ENCODE data around the gene FGF4. TPM values are rescaled to one million over a fixed set of nuclear protein-coding genes. Genes with fewer than 3 reads are reported as not detected.

FGF4 gene
- total RNA-seq, 1 experiment from 2014 or later: 5.9 TPM

- TF ChIP-seq CDX4 (CRISPR knock-in tag; IDR thresholded peaks at IDR 0.05; ENCODE audit: borderline replicate concordance) (no peak), NR1H2 (CRISPR knock-in tag; IDR thresholded peaks at IDR 0.05) (no peak), GABPB1 (CRISPR knock-in tag; IDR thresholded peaks at IDR 0.05) (no peak), TEAD1 (CRISPR knock-in tag; IDR thresholded peaks at IDR 0.05) (no peak), HMGA2 (CRISPR knock-in tag; IDR thresholded peaks at IDR 0.05) (no peak), CBFB (CRISPR knock-in tag; IDR thresholded peaks at IDR 0.05; ENCODE audit: low read depth) (no peak), ZNF512 (CRISPR knock-in tag; IDR thresholded peaks at IDR 0.05; ENCODE audit: borderline replicate concordance) (no peak), SMAD3 (CRISPR knock-in tag; IDR thresholded peaks at IDR 0.05; ENCODE audit: borderline replicate concordance) (no peak), SOX15 (CRISPR knock-in tag; IDR thresholded peaks at IDR 0.05) (no peak)
- TF ChIP-seq, protein P1, sequence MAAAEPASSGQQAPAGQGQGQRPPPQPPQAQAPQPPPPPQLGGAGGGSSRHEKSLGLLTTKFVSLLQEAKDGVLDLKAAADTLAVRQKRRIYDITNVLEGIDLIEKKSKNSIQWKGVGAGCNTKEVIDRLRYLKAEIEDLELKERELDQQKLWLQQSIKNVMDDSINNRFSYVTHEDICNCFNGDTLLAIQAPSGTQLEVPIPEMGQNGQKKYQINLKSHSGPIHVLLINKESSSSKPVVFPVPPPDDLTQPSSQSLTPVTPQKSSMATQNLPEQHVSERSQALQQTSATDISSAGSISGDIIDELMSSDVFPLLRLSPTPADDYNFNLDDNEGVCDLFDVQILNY (CRISPR knock-in tag; IDR thresholded peaks at IDR 0.05): no peak
- TF ChIP-seq, protein P2, sequence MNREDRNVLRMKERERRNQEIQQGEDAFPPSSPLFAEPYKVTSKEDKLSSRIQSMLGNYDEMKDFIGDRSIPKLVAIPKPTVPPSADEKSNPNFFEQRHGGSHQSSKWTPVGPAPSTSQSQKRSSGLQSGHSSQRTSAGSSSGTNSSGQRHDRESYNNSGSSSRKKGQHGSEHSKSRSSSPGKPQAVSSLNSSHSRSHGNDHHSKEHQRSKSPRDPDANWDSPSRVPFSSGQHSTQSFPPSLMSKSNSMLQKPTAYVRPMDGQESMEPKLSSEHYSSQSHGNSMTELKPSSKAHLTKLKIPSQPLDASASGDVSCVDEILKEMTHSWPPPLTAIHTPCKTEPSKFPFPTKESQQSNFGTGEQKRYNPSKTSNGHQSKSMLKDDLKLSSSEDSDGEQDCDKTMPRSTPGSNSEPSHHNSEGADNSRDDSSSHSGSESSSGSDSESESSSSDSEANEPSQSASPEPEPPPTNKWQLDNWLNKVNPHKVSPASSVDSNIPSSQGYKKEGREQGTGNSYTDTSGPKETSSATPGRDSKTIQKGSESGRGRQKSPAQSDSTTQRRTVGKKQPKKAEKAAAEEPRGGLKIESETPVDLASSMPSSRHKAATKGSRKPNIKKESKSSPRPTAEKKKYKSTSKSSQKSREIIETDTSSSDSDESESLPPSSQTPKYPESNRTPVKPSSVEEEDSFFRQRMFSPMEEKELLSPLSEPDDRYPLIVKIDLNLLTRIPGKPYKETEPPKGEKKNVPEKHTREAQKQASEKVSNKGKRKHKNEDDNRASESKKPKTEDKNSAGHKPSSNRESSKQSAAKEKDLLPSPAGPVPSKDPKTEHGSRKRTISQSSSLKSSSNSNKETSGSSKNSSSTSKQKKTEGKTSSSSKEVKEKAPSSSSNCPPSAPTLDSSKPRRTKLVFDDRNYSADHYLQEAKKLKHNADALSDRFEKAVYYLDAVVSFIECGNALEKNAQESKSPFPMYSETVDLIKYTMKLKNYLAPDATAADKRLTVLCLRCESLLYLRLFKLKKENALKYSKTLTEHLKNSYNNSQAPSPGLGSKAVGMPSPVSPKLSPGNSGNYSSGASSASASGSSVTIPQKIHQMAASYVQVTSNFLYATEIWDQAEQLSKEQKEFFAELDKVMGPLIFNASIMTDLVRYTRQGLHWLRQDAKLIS (CRISPR knock-in tag; IDR thresholded peaks at IDR 0.05; ENCODE audit: borderline replicate concordance): no peak
- TF ChIP-seq, protein P3, sequence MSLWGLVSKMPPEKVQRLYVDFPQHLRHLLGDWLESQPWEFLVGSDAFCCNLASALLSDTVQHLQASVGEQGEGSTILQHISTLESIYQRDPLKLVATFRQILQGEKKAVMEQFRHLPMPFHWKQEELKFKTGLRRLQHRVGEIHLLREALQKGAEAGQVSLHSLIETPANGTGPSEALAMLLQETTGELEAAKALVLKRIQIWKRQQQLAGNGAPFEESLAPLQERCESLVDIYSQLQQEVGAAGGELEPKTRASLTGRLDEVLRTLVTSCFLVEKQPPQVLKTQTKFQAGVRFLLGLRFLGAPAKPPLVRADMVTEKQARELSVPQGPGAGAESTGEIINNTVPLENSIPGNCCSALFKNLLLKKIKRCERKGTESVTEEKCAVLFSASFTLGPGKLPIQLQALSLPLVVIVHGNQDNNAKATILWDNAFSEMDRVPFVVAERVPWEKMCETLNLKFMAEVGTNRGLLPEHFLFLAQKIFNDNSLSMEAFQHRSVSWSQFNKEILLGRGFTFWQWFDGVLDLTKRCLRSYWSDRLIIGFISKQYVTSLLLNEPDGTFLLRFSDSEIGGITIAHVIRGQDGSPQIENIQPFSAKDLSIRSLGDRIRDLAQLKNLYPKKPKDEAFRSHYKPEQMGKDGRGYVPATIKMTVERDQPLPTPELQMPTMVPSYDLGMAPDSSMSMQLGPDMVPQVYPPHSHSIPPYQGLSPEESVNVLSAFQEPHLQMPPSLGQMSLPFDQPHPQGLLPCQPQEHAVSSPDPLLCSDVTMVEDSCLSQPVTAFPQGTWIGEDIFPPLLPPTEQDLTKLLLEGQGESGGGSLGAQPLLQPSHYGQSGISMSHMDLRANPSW (CRISPR knock-in tag; conservative IDR thresholded peaks at IDR 0.05; ENCODE audit: low read depth): no peak
These were observed 45.3 kb upstream of the FGF4 start (continued) for GRCh38 chr11:69820441-69820840.

- DNase-seq (ENCODE audit: low spot score) (peak; percentile 42), ATAC-seq (peak; percentile 18)
- H3K4me1 Mint-ChIP-seq: peaks cover 7% of the 10 kb centered on the region; the same call in 1 of the 2 replicates
- peak overlapping the region; percentile 29; the same call in 1 of the 2 replicates for H3K4me3 Mint-ChIP-seq
- no peak overlapping the region for H3K27ac Mint-ChIP-seq
- POLR2A ChIA-PET: no interaction called here
- TF ChIP-seq, protein P4, sequence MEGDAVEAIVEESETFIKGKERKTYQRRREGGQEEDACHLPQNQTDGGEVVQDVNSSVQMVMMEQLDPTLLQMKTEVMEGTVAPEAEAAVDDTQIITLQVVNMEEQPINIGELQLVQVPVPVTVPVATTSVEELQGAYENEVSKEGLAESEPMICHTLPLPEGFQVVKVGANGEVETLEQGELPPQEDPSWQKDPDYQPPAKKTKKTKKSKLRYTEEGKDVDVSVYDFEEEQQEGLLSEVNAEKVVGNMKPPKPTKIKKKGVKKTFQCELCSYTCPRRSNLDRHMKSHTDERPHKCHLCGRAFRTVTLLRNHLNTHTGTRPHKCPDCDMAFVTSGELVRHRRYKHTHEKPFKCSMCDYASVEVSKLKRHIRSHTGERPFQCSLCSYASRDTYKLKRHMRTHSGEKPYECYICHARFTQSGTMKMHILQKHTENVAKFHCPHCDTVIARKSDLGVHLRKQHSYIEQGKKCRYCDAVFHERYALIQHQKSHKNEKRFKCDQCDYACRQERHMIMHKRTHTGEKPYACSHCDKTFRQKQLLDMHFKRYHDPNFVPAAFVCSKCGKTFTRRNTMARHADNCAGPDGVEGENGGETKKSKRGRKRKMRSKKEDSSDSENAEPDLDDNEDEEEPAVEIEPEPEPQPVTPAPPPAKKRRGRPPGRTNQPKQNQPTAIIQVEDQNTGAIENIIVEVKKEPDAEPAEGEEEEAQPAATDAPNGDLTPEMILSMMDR (IDR thresholded peaks at IDR 0.05): no peak
- TF ChIP-seq CBFB (CRISPR knock-in tag; IDR thresholded peaks at IDR 0.05; ENCODE audit: low read depth) (no peak), SMAD3 (CRISPR knock-in tag; IDR thresholded peaks at IDR 0.05; ENCODE audit: borderline replicate concordance) (no peak), CDX4 (CRISPR knock-in tag; IDR thresholded peaks at IDR 0.05; ENCODE audit: borderline replicate concordance) (no peak), ZBTB43 (CRISPR knock-in tag; IDR thresholded peaks at IDR 0.05) (no peak), CREB1 (CRISPR knock-in tag; IDR thresholded peaks at IDR 0.05) (no peak)
- no peaks in the 10 kb centered on the region for H3K9me3 Mint-ChIP-seq
- CTCF ChIA-PET: interaction anchor here (0.6 to 1.4 kb wide), 5 partner anchors 13 to 115 kb away, joined by 3 to 5 read pairs (median 3); no protein-coding TSS in a partner anchor
- H3K36me3 Mint-ChIP-seq: no peaks in the 10 kb centered on the region
- H3K27me3 Mint-ChIP-seq (ENCODE audit: low read depth): peaks cover 87% of the 10 kb centered on the region
These were observed 44.5 kb upstream of the FGF4 start for GRCh38 chr11:69819541-69820070.
